ENCODE data around the gene SUN1.
A peak's percentile ranks its signal among the peaks of the same experiment; 100 is the strongest.

- peak; percentile 23; the same call in 1 of the 2 replicates for TF ChIP-seq GATA2 (IDR thresholded peaks at IDR 0.05; ENCODE audit: low read depth, low read length)
- no peak for TF ChIP-seq GATA3 (IDR thresholded peaks at IDR 0.05; ENCODE audit: low read depth, low read length)
Observed at GRCh38 chr7:842431-843031, 10.3 kb downstream of the SUN1 start.

Measured in SH-SY5Y (cell line).